GM21576 (cell line): ENCODE results near the gene CDC42EP1.
"Not testable (repeated sequence)": the region's sequence is repeated elsewhere in the genome, so short reads cannot be mapped to it uniquely, and the experiment has no call there.

Experiments
- ATAC-seq: cut with Tn5 transposase; IDR thresholded peaks from one replicate; pipeline ENCODE4 v1.9.1; 2021; ENCODE audit warnings: mild to moderate bottlenecking, moderate library complexity; ENCODE audit not compliant: unreplicated experiment

Gene CDC42EP1

DNA sequence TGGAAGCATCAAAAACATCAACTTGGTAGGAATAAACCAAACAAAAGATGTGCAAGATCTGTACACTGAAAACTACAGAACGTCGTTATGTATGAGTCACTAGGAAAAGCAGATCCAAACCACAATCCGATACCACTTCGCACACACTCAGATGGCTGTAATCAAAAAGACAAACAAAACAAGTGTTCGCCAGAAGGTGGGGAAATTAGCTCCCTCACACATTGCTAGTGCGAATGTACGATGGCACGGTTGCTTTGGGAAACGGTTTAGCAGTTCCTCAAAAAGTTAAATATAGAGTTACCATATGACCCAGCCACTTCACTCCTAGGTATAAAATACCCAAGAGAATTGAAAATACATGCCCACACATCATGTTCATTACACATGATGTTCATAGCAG lies 26.3 kb upstream of the CDC42EP1 start:
- ATAC-seq, result no peak

GRCh38 chr22:37534445-37534844 lies 25.8 kb upstream of the CDC42EP1 start:
- ATAC-seq, result no peak

DNA sequence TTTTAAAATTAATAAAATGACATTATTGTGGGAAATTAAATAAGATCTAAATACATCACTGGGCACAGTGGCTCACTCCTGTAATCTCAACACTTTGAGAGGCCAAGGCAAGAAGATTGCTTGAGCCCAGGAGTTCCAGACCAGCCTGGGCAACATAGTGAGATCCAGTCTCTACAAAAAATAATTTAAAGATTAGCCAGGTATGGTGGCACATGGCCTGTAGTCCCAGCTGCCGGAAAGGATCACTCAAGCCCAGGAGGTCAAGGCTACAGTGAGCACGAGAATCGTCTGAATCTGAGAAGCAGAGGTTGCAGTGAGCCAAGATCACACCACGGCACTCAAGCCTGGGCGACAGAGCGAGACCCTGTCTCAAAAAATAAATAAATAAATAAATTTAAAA lies 25.1 kb upstream of the CDC42EP1 start:
- no peak for ATAC-seq

GRCh38 chr22:37538590-37539357 lies 21.5 kb upstream of the CDC42EP1 start:
- peak; percentile 65 for ATAC-seq

- ATAC-seq, result not testable (repeated sequence)
Observed at GRCh38 chr22:37539790-37540189, 20.5 kb upstream of the CDC42EP1 start.

DNA sequence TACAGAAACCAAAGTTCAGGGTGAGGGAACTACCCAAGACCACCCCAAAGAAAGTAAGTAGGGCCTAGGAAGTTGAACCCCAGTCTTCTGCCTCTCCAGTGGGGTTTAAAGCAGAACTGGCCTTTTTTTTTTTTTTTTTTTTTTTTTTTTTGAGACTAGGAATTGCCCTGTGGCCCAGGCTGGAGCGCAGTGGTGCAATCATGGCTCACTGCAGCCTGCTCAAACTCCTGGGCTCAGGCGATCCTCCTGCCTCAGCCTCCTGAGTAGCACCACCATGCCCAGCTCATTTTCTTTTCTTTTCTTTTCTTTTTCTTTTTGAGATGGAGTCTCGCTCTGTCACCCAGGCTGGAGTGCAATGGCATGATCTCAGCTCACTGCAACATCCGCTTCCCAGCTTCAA lies 17.9 kb upstream of the CDC42EP1 start:
- ATAC-seq, result not testable (repeated sequence)

DNA sequence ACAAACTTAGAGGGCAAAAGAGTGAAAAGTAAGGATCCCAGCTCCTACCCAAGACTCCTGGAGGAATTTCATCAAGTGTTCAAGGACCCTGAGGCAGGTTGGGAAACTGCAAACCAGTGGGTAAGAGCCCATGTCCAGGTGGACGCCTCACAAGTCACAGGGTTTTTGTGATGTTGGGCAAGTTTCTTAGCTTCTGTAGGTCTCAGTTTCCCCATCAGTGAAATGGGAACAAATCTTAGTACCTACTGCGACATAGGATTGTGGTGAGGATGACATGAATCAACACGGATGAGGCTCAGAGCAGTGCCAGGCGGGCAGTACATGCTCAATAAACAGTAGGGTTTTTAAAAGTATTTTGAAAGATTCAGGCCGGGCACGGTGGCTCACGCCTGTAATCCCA lies 17.3 kb upstream of the CDC42EP1 start:
- no peak for ATAC-seq

DNA sequence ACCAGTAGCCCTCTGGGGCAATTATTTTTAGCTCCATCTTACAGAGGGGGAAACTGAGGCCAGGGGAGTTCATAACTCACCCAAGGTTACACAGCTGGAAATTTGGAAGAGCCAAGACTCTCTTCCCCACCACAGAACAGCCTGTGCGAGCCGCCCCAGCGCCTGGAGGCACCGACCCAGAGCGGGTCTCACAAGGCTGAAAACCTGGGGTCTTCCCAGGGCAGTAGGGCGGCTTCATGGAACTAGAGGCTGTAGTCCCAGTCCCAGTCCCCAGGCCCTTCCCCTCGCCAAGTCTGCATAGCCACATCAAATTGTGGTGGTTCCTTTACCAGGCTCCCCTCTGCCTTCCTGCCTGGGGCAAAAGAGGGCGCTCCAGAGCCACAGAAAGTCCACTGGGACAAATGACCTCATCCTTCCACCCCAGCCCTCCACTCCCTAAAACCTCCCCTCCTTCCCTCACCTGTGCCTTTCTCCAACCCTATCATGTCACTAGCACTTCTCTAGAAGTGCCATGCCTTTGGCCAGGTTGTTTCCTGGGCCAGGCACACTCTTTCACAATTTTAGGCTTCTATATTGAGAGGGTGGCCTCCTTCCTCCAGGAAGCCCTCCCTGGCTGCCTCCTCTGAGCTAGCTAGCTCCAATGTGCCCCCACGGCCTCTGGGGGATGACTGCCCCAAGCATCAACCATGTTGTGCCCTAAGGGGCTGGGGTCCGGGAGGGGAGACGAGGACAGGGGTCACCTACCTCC lies 15.2 kb upstream of the CDC42EP1 start:
- ATAC-seq, result no peak

- no peak for ATAC-seq
Observed at GRCh38 chr22:37545703-37546436, 14.4 kb upstream of the CDC42EP1 start.

DNA sequence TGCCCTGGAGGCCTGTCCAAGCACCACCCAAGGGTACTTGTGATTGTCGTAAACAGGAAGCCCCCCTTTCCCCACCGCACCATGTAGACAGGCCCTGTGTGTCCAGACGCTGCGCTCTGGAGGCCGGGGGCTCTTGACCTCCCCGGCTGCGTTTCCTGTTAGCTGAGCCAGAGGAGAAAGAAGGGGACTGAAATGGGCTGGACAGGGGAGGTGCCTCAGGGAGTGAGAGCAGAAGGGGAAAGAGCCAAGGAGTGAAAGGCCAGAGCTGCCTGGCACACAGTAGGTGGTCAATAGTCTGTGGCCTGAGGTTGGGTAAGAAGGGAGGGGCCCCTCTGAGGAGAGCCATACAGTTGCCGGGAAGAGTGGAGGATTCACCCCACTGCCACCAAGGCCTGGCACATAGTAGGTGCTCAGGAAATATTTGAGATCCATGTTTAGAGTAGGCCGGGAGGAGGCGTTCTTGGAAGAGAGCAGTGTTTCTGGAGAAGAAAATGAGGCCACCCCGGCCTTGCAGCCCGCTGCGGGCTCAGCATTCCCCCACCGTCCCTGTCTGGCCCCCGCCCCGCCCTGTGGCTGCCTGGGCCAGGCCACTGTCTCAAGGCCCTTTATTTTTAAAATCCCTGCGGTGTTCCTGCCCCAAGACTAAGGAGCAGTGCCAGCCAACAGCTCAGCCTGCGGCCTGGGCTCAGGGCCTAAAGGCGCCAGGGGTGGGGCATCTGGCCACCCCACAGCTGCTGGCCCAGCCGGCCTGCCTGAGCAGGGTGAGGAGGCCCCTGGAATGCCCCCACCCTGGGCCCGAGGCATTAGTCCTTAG lies 13.6 kb upstream of the CDC42EP1 start:
- no peak for ATAC-seq

DNA sequence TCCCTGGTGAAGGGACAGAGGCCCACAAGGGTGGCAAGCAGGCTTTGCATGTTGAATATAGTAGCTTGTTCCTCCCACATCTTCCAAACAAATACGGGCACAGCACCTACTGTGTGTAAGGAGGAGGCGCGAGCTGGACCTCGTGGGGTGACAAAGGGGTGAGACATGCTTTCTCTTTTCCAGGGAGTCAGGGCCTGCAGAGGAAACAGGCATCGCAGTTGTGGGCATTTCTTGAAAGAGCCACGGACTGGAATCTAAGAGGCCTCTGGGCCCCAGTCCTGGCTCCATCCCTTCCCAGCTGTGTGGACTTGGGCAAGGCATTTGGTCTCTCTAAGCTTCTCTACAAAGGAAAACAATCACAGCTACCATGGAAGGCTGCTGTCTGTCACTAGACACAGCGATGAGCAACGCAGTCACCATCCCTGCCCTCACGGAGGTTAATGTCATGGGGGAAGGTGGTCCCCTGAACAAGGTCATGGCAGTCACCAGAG lies 13.0 kb upstream of the CDC42EP1 start:
- ATAC-seq, result no peak

GRCh38 chr22:37549704-37550059 lies 10.6 kb upstream of the CDC42EP1 start:
- ATAC-seq, result no peak

- ATAC-seq, result not testable (repeated sequence)
Observed at GRCh38 chr22:37550921-37551320, 9.4 kb upstream of the CDC42EP1 start.

DNA sequence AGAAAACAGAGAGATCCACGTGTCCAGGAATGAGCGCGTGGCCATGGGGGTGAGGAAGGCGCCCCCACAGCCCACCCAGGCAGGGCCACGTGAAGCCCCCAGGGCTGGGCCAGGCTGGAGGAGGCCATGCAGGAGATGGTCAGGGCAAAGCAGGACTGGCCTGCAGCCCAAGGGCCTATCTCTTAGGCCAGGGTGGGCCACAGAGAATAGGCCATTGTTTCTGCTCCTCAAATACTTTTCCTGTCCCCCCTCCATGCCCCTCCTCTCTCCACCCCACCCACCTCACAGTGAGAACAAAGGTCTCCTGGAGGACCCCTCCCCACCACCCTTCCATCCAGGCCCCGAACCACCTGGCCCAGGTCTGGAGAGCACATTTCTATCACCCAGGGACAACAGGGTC lies 8.3 kb upstream of the CDC42EP1 start:
- no peak for ATAC-seq

DNA sequence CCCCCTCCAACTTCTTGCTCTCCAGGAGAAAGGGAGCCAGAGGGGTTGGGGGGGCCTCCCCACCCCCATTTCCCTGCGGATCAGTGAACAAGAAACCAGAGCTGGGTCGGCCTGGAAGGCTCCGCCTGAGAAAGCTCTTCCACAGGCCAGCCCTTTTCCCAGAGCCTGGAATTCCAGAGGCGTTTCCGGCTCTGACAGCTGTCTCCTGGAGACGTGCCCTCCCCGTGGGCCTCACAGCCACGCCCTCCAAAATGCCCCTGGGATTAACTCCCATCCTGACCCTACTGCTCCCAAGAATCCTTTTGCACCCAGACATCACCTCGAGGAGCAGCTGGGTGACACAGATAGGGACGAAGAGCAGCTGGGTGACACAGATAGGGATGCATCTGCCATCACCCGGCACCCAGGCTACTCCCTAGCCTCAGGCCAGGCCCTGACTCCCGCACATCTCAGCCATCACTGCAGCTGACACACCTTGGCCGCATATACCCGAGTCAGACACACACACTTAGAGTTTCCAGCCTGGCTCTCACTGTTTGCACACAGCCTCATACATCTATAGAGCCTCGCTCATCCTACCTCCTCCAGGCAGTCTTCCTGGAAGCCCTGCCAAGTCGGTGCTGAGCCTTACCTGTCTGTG lies 7.6 kb upstream of the CDC42EP1 start:
- no peak for ATAC-seq

DNA sequence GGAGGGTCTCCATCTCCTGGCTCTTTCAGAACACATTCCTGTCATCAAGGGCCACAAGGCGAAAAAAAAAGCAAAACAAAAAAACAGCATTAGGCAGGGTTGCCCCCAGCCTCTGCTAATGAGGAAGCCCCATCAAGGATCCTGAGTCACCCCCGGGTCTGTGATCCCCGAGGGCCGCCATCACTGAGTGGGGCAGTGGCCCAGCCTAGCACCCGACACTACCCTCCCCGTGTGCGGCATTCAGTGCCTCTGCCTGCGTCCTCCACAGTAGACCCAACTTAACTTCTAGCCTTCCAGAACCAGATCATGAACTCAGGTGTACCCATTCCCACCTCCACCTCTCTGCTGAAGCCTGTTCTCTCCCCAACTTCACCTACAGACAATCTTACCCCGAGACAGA lies 6.6 kb upstream of the CDC42EP1 start:
- ATAC-seq, result no peak

DNA sequence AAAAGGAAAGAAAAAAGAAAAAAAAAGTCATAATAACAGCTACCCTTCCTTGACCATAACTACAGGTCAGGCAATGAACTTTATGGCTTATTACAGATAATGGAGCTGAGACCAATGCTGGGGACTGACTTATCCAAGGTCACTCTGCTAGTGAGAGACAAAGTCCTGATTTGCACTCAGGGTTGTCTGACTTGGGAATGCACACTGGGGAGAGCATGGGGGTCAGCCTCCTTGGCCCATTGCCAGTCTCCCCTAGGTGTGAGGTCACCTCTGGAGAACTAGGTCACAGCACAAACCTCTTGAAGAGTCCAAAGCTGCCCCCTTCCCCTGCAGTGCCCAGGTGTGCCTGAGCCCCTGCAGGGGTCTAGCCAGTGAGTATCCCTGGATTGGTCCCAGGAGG lies 5.3 kb upstream of the CDC42EP1 start:
- no peak for ATAC-seq

DNA sequence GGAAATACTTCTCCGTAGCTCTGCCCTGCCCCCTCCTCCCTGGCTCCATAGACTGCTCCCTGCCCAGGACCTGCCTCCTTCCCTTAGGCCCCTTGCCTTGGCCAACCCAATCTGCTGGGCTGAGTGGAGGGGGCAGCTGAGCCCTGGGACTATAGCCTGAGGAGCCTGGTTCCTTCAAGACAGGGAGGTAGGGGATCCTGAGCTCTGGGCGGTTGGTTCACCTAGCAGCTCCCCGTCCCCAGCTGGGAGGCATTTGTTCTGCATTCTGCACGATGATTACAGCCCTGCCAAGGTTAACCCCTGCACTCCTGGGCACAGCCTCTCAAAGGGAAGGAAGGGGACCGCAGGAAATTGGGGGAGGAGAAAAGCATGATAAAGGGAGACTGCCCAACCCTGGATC lies 3.6 kb upstream of the CDC42EP1 start:
- ATAC-seq, result no peak

DNA sequence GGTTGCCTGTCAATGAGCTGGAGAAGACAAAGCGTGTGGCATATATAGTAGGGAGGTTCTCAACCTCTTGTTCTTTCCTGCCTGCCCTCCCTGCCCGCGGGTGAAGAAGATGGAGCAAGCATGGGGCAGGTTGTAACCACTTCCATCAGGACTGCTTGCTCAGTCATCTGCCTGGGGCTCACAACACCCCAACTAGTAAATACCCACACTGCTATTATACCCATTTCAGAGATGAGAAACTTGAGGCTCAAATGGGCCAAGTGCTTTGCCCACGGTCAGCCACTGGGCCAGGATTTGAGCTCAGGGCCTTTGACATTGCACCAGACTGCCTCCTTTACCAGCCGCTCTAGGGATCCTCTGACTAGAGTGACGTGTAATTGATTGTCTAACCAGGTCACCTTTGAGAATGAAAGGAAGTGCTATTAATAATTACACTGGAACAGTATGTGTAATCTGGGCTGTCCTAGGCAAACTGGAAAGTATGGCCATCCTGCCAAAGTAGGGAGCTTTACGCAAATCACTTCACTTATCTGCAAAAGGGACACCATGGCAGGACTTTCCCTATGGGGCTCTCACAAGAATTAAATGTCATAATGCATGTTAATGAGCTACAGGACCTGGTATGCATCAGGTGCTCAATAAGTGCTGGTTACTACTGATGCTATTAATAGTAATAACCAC lies 2.8 kb upstream of the CDC42EP1 start:
- no peak for ATAC-seq

- ATAC-seq, result no peak
Observed at GRCh38 chr22:37558815-37559214, 1.5 kb upstream of the CDC42EP1 start.
